ENCODE results near the gene ABCC1. TPM values are rescaled to one million over a fixed set of nuclear protein-coding genes. Genes with fewer than 3 reads are reported as not detected.
"Not testable (repeated sequence)": the region's sequence is repeated elsewhere in the genome, so short reads cannot be mapped to it uniquely, and the experiment has no call there.

Gene ABCC1
- total RNA-seq, 1 donor: 46.2 TPM

DNA sequence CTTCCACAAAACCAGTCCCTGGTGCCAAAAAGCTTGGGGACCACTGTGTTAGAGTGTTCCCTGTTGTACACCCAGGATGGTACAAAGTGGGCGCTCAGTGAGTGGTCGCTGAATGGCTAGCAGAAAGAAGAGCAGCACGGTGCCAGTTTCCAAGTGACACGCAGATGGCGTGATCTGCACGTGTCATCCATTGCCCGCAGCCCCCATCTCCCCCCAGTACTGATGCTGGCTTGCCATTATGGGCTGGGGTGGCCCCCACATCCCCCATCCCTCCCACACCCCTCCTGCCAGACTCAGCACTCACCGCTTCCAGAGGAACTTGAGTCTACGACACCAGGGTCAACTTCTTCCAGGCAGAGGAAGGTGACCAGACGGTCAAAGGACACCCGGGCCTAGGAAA is 237.4 kb downstream of the ABCC1 start:
- no peak for TF ChIP-seq CTCF (IDR thresholded peaks at IDR 0.05; ENCODE audit: insufficient read depth, low read length)
- no peak overlapping the region for H3K4me3 ChIP-seq (ENCODE audit: low read depth, low read length)
- DNase-seq (ENCODE audit: low read depth): no peak

GRCh38 chr16:16188827-16189226 is 239.4 kb downstream of the ABCC1 start:
- no peak for DNase-seq (ENCODE audit: low read depth)
- no peak overlapping the region for H3K4me3 ChIP-seq (ENCODE audit: low read depth, low read length)
- no peak for TF ChIP-seq CTCF (IDR thresholded peaks at IDR 0.05; ENCODE audit: insufficient read depth, low read length)

- no peak for TF ChIP-seq CTCF (IDR thresholded peaks at IDR 0.05; ENCODE audit: insufficient read depth, low read length)
- no peak for DNase-seq (ENCODE audit: low read depth)
- no peak overlapping the region for H3K4me3 ChIP-seq (ENCODE audit: low read depth, low read length)
These were observed 240.4 kb downstream of the ABCC1 start for GRCh38 chr16:16189842-16190241.

DNA sequence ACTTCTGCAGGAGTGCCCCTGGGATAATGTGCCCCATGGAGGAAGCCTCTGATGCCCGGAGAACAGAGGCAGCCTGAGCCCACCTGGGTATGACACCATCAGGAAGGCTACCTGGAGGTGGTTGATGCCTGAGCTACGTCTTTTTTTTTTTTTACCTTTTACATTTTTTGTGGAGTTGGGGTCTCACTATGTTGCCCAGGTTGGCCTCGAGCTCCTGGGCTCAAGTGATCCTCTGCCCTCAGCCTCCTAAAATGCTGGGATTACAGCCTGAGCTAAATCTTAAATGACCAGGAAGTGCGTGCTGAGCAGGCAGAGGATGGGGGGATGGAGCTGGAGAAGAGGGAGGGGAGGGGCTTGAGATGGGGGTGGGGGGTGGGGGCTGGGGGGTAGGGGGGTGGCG is 241.1 kb downstream of the ABCC1 start:
- H3K4me3 ChIP-seq (ENCODE audit: low read depth, low read length): no peak overlapping the region
- no peak for TF ChIP-seq CTCF (IDR thresholded peaks at IDR 0.05; ENCODE audit: insufficient read depth, low read length)
- no peak for DNase-seq (ENCODE audit: low read depth)

- not testable (repeated sequence) for DNase-seq (ENCODE audit: low read depth); H3K4me3 ChIP-seq (ENCODE audit: low read depth, low read length)
These were observed 241.6 kb downstream of the ABCC1 start for GRCh38 chr16:16190966-16191365.

- H3K4me3 ChIP-seq (ENCODE audit: low read depth, low read length): no peak overlapping the region
- no peak for DNase-seq (ENCODE audit: low read depth)
- no peak for TF ChIP-seq CTCF (IDR thresholded peaks at IDR 0.05; ENCODE audit: insufficient read depth, low read length)
These were observed 242.2 kb downstream of the ABCC1 start for GRCh38 chr16:16191493-16192167.

Other genes with a start within 250 kb of the ABCC1 start
- gene MYH11, start 92.6 kb upstream of the ABCC1 start, total RNA-seq (ENCODE audit: low replicate concordance): 0.57 TPM in 1 of 2 replicates, not detected in the other
- 42.3 and 55.8 TPM in 2 replicates for gene CEP20, start 61.0 kb upstream of the ABCC1 start, total RNA-seq (ENCODE audit: low replicate concordance)